Measurements from ENCODE around the gene AGBL1.

Gene AGBL1

GRCh38 chr15:86296769-86297168 lies 217.1 kb downstream of the AGBL1 start:
- Histone ChIP-seq H3K9me3 (ENCODE audit: insufficient read depth, low read depth, low read length) (no peaks in the 10 kb centered on the region), H3K27ac (ENCODE audit: low read depth, low read length) (no peak overlapping the region), H3K4me3 (ENCODE audit: low read length) (no peak overlapping the region), H3K27me3 (ENCODE audit: insufficient read depth, low read length) (no peaks in the 10 kb centered on the region), H3K9ac (ENCODE audit: low read depth, low read length) (no peak overlapping the region), H3K4me1 (ENCODE audit: insufficient read depth, low read length) (peaks cover 37% of the 10 kb centered on the region), H3K36me3 (ENCODE audit: insufficient read depth, low read length) (no peaks in the 10 kb centered on the region)
- 91% methylated on average over 2 of the region's 2 CpGs for WGBS

GRCh38 chr15:86300390-86301125 lies 220.9 kb downstream of the AGBL1 start:
- Histone ChIP-seq H3K36me3 (ENCODE audit: insufficient read depth, low read length) (no peaks in the 10 kb centered on the region), H3K9me3 (ENCODE audit: insufficient read depth, low read depth, low read length) (no peaks in the 10 kb centered on the region), H3K27ac (ENCODE audit: low read depth, low read length) (peak overlapping the region; percentile 57; the same call in 1 of the 2 replicates), H3K9ac (ENCODE audit: low read depth, low read length) (no peak overlapping the region), H3K4me1 (ENCODE audit: insufficient read depth, low read length) (peaks cover 41% of the 10 kb centered on the region), H3K4me3 (ENCODE audit: low read length) (no peak overlapping the region), H3K27me3 (ENCODE audit: insufficient read depth, low read length) (no peaks in the 10 kb centered on the region)
- WGBS, result 30% methylated on average over 3 of the region's 4 CpGs

- Histone ChIP-seq H3K9ac (ENCODE audit: low read depth, low read length) (no peak overlapping the region), H3K36me3 (ENCODE audit: insufficient read depth, low read length) (no peaks in the 10 kb centered on the region), H3K4me3 (ENCODE audit: low read length) (no peak overlapping the region), H3K27ac (ENCODE audit: low read depth, low read length) (no peak overlapping the region), H3K27me3 (ENCODE audit: insufficient read depth, low read length) (no peaks in the 10 kb centered on the region), H3K9me3 (ENCODE audit: insufficient read depth, low read depth, low read length) (0 out of 2 replicates have a peak, but pooled peaks cover 9% of the 10 kb centered on the region), H3K4me1 (ENCODE audit: insufficient read depth, low read length) (peaks cover 14% of the 10 kb centered on the region; the same call in 1 of the 2 replicates)
- WGBS, result 98% methylated on average over 9 of the region's 9 CpGs
Observed at GRCh38 chr15:86311568-86312280, 232.1 kb downstream of the AGBL1 start.

- H3K4me1 ChIP-seq (ENCODE audit: insufficient read depth, low read length), result peaks cover 14% of the 10 kb centered on the region; the same call in 1 of the 2 replicates
- 85% methylated on average over 4 of the region's 4 CpGs for WGBS
- no peaks in the 10 kb centered on the region for H3K27me3 ChIP-seq (ENCODE audit: insufficient read depth, low read length)
- H3K9ac ChIP-seq (ENCODE audit: low read depth, low read length), result no peak overlapping the region
- H3K36me3 ChIP-seq (ENCODE audit: insufficient read depth, low read length), result no peaks in the 10 kb centered on the region
- H3K4me3 ChIP-seq (ENCODE audit: low read length), result no peak overlapping the region
- 0 out of 2 replicates have a peak, but pooled peaks cover 9% of the 10 kb centered on the region for H3K9me3 ChIP-seq (ENCODE audit: insufficient read depth, low read depth, low read length)
- H3K27ac ChIP-seq (ENCODE audit: low read depth, low read length), result no peak overlapping the region
Observed at GRCh38 chr15:86312486-86312885, 232.8 kb downstream of the AGBL1 start.

GRCh38 chr15:86316216-86316615 lies 236.5 kb downstream of the AGBL1 start:
- 95% methylated on average over 8 of the region's 8 CpGs for WGBS
- H3K4me1 ChIP-seq (ENCODE audit: insufficient read depth, low read length), result peaks cover 14% of the 10 kb centered on the region; the same call in 1 of the 2 replicates

GRCh38 chr15:86316726-86317383 lies 237.2 kb downstream of the AGBL1 start:
- H3K9me3 ChIP-seq (ENCODE audit: insufficient read depth, low read depth, low read length), result no peaks in the 10 kb centered on the region
- peaks cover 14% of the 10 kb centered on the region; the same call in 1 of the 2 replicates for H3K4me1 ChIP-seq (ENCODE audit: insufficient read depth, low read length)
- H3K27ac ChIP-seq (ENCODE audit: low read depth, low read length), result no peak overlapping the region
- H3K9ac ChIP-seq (ENCODE audit: low read depth, low read length), result no peak overlapping the region
- 84% methylated on average over 6 of the region's 6 CpGs for WGBS
- no peaks in the 10 kb centered on the region for H3K27me3 ChIP-seq (ENCODE audit: insufficient read depth, low read length)
- no peak overlapping the region for H3K4me3 ChIP-seq (ENCODE audit: low read length)
- no peaks in the 10 kb centered on the region for H3K36me3 ChIP-seq (ENCODE audit: insufficient read depth, low read length)

More at GRCh38 chr15:86316216-86316615, 236.5 kb downstream of the AGBL1 start:
- H3K4me3 ChIP-seq (ENCODE audit: low read length), result no peak overlapping the region
- H3K27ac ChIP-seq (ENCODE audit: low read depth, low read length), result no peak overlapping the region
- no peaks in the 10 kb centered on the region for H3K9me3 ChIP-seq (ENCODE audit: insufficient read depth, low read depth, low read length)
- no peaks in the 10 kb centered on the region for H3K27me3 ChIP-seq (ENCODE audit: insufficient read depth, low read length)
- no peak overlapping the region for H3K9ac ChIP-seq (ENCODE audit: low read depth, low read length)
- no peaks in the 10 kb centered on the region for H3K36me3 ChIP-seq (ENCODE audit: insufficient read depth, low read length)

GRCh38 chr15:86317384-86317740 lies 237.7 kb downstream of the AGBL1 start:
- 95% methylated on average over 4 of the region's 4 CpGs for WGBS

GRCh38 chr15:86322629-86323028 lies 243.0 kb downstream of the AGBL1 start:
- Histone ChIP-seq H3K36me3 (ENCODE audit: insufficient read depth, low read length) (no peaks in the 10 kb centered on the region), H3K4me3 (ENCODE audit: low read length) (no peak overlapping the region), H3K9me3 (ENCODE audit: insufficient read depth, low read depth, low read length) (no peaks in the 10 kb centered on the region), H3K9ac (ENCODE audit: low read depth, low read length) (no peak overlapping the region), H3K4me1 (ENCODE audit: insufficient read depth, low read length) (0 out of 2 replicates have a peak, but pooled peaks cover 5% of the 10 kb centered on the region), H3K27ac (ENCODE audit: low read depth, low read length) (no peak overlapping the region), H3K27me3 (ENCODE audit: insufficient read depth, low read length) (no peaks in the 10 kb centered on the region)
- WGBS, result 92% methylated on average over 1 of the region's 1 CpG

More at GRCh38 chr15:86317384-86317740, 237.7 kb downstream of the AGBL1 start:
- H3K27me3 ChIP-seq (ENCODE audit: insufficient read depth, low read length), result no peaks in the 10 kb centered on the region
- H3K4me3 ChIP-seq (ENCODE audit: low read length), result no peak overlapping the region
- H3K27ac ChIP-seq (ENCODE audit: low read depth, low read length), result no peak overlapping the region
- H3K9ac ChIP-seq (ENCODE audit: low read depth, low read length), result no peak overlapping the region
- H3K9me3 ChIP-seq (ENCODE audit: insufficient read depth, low read depth, low read length), result no peaks in the 10 kb centered on the region
- peaks cover 13% of the 10 kb centered on the region; the same call in 1 of the 2 replicates for H3K4me1 ChIP-seq (ENCODE audit: insufficient read depth, low read length)
- no peaks in the 10 kb centered on the region for H3K36me3 ChIP-seq (ENCODE audit: insufficient read depth, low read length)

- no peaks in the 10 kb centered on the region for H3K27me3 ChIP-seq (ENCODE audit: insufficient read depth, low read length)
- 0 out of 2 replicates have a peak, but pooled peaks cover 5% of the 10 kb centered on the region for H3K4me1 ChIP-seq (ENCODE audit: insufficient read depth, low read length)
- peaks cover 20% of the 10 kb centered on the region for H3K9me3 ChIP-seq (ENCODE audit: insufficient read depth, low read depth, low read length)
- no peaks in the 10 kb centered on the region for H3K36me3 ChIP-seq (ENCODE audit: insufficient read depth, low read length)
- WGBS, result 92% methylated on average over 2 of the region's 2 CpGs
- H3K9ac ChIP-seq (ENCODE audit: low read depth, low read length), result no peak overlapping the region
- H3K27ac ChIP-seq (ENCODE audit: low read depth, low read length), result no peak overlapping the region
- H3K4me3 ChIP-seq (ENCODE audit: low read length), result no peak overlapping the region
Observed at GRCh38 chr15:86327230-86327865, 247.7 kb downstream of the AGBL1 start.

- Histone ChIP-seq H3K36me3 (ENCODE audit: insufficient read depth, low read length) (no peaks in the 10 kb centered on the region), H3K27me3 (ENCODE audit: insufficient read depth, low read length) (no peaks in the 10 kb centered on the region), H3K4me3 (ENCODE audit: low read length) (no peak overlapping the region), H3K27ac (ENCODE audit: low read depth, low read length) (no peak overlapping the region), H3K4me1 (ENCODE audit: insufficient read depth, low read length) (0 out of 2 replicates have a peak, but pooled peaks cover 5% of the 10 kb centered on the region), H3K9ac (ENCODE audit: low read depth, low read length) (no peak overlapping the region), H3K9me3 (ENCODE audit: insufficient read depth, low read depth, low read length) (peaks cover 20% of the 10 kb centered on the region)
- WGBS, result 86% methylated on average over 2 of the region's 2 CpGs
Observed at GRCh38 chr15:86328658-86329057, 249.0 kb downstream of the AGBL1 start.
